Islet precursor cell (in vitro differentiated cells): ENCODE measurements around the gene OXTR.

ENCODE experiments used
- DNase-seq: peaks from one replicate; pipeline ENCODE4 v3.0.0-alpha.2; 2018

The OXTR gene

GRCh38 chr3:8709287-8709686 lies 60.1 kb downstream of the OXTR start:
- no peak for DNase-seq

GRCh38 chr3:8705575-8705974 lies 63.8 kb downstream of the OXTR start:
- no peak for DNase-seq

- DNase-seq, result no peak
Observed at GRCh38 chr3:8702560-8702959, 66.9 kb downstream of the OXTR start.
